HG02973 (cell line): ENCODE measurements around the gene C7orf57.
"Not testable (repeated sequence)": the region's sequence is repeated elsewhere in the genome, so short reads cannot be mapped to it uniquely, and the experiment has no call there.

Experiments
- ATAC-seq: cut with Tn5 transposase; IDR thresholded peaks from one replicate; pipeline ENCODE4 v1.9.1; 2021; ENCODE audit warnings: moderate library complexity; ENCODE audit not compliant: unreplicated experiment

Gene C7orf57

DNA sequence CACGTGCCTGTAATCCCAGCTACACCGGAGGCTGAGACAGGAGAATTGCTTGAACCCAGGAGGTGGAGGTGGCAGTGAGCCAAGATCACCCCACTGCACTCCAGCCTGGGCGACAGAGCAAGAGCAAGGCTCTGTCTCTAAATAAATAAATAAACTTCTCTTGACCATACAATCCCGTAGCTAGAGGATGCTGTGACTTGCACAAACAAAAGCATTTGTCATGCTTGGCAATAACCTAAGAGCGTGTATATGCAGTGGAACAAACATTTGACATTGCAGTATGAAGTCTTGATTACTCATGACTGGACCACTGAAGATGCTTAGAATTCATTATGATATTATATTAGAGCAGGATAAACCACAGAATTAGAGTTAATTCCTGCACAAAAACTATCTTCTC is 1.4 kb upstream of the C7orf57 start:
- ATAC-seq, result no peak

DNA sequence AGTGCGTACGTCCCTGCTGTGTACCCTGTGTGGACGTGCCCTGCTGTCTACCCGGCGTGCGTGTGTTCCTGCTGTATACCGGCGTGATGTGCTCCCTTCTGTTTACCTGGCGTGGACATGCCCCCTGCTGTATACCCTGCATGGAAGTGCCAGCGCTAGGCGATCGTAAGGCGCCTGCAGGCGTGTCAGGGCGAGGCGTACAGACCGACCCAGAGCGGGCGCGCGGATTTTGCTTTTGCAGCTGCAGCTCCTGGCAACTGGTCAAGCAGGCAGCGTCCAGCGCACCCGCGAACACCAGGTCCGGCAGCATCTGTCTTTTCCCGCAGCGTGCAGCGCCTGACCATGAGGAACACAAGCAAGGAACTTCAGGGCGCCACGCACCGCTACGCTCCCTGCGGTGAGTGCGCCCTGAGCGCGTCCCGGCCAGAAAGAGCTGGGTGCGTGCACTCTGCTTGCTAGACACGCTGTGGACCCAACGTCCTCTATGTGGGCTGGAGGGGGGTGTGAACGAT is 680 bp downstream of the C7orf57 start:
- no peak for ATAC-seq

DNA sequence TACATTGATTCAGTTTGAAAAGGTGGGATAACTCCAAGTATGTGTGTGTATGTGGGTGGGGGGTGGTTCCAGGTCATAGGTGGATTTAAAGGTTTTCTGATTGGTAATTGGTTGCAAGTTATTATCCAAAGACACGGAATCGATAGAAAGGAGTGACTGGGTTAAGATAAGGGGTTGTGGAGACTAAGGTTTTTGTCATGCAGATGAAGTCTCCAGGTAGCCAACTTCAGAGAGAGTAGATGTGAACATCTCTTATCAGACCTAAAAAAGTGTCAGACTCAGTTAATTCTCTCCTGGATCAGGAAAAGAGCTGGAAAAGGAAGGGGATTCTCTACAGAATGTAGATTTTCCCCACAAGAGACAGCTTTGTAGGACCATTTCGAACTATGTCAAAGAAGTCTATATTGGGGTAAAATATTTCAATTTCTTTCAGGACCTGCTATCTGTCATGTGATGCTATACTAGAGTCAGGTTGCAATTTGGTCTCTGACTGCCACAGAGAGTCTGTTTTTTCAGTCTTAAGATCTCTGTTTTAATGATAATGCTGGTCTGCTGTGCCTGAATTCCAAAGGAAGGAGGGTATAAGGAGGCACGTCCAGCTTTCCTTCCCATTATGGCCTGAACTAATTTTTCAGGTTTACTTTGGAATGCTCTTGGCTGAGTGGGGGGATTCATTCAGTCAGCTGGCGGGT is 3.6 kb downstream of the C7orf57 start:
- no peak for ATAC-seq

- ATAC-seq, result no peak
Observed at GRCh38 chr7:48040944-48041652, 5.8 kb downstream of the C7orf57 start.

- no peak for ATAC-seq
Observed at GRCh38 chr7:48041653-48041970, 6.3 kb downstream of the C7orf57 start.

GRCh38 chr7:48042216-48042615 is 6.9 kb downstream of the C7orf57 start:
- ATAC-seq, result no peak

- ATAC-seq, result no peak
Observed at GRCh38 chr7:48042636-48043035, 7.3 kb downstream of the C7orf57 start.

DNA sequence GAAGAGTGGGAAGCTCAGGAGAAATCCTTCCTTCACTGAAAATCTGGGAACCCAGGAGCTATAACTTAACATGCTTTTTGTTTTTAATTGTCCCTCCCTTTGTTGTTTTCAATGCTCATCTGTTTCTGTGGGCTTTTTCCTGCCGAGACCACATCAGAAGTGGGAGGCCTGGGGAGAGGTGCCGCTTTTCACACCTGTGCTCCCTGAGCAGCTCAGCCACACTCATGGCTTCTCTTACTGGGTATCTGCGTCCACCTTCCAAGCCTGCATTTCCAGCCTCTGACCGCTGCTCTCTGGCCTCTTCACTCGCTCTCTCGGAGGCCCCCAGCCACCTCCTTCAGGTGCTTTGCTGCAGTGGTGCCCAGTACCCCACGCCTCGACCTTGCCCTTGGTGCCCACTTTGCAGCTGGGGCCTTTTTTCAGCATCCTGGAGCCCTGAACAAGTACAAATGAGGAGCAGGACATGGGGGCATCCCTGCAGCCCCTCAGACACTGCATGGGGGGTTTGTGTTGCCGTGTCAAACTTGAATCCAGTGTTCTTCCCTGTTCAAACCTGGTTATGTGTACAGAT is 9.9 kb downstream of the C7orf57 start:
- no peak for ATAC-seq

DNA sequence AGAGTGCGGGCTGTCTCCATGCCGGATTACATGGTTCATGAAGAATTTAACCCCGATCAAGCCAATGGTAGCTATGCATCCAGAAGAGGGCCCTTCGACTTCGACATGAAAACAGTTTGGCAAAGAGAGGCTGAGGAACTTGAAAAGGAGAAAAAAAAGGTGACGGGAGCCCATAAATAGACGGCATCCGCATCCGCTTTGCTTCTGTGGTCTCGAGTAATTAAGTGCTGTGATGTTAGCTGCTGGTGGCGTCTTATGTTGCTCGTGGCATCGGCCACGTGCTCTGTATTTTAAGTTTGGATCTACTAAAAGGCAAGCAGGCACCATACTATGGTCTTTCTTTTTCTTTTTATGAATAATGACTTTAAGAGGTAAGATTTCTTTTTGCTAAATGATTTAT is 11.1 kb downstream of the C7orf57 start:
- ATAC-seq, result peak; percentile 75

GRCh38 chr7:48048113-48048512 is 12.8 kb downstream of the C7orf57 start:
- no peak for ATAC-seq

DNA sequence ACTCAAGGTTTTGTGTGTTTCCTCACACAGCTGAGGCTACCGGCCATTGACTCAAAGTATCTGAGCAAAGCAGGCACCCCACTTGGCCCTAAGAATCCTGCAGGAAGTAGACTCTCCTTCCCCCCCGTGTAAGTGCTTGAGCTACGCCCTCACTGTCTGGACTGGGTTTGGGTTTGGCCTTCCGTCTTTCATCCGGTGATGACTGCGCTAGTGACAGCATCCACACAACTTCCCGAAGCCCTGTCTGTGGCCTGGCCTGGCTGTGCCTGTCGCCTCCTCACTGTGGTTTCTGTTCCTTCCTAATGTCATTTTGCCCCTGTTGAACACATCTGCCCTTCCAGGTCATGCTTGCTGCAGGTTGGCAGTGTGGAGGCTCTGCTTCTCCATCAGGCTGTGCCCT is 14.5 kb downstream of the C7orf57 start:
- ATAC-seq, result no peak

- no peak for ATAC-seq
Observed at GRCh38 chr7:48052748-48053147, 17.4 kb downstream of the C7orf57 start.

DNA sequence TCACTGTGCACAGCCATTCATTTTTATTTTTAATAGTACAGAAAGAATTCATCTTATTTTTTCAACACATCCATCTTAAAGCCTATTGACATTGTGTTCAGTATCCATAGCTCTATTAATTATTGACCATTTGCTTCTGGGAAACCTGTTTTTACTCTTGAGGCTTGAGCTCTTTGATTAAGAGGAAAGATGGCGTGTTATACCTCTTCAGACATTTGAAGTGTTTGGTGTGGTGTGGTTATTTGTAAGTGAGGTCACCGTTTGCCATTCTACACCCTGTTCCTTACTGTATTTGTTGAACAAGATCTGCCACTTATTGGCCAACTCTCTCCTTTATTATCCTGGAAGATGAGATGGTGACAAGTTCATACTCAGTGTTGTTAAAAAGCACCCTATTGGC is 18.4 kb downstream of the C7orf57 start:
- no peak for ATAC-seq

DNA sequence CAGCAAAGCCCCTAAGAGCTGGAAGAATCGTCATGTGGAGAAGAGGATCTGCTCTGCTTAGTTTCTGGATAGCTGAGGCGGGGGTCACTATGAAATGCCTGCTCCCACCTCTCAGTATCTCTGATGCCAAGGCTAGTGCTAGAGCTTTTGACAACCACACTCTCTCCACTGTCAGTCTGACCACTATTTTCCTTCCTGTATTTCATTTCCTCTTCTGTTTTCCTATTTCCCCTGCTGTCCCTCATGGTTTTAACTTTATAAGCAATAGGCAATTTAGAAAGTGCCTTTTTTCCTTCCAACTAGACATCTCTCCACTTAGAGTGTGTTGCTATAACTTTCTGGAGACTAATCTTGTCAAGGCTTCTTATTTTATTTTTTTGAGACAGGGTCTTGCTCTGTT is 23.6 kb downstream of the C7orf57 start:
- ATAC-seq, result no peak

GRCh38 chr7:48059706-48060105 is 24.4 kb downstream of the C7orf57 start:
- no peak for ATAC-seq

DNA sequence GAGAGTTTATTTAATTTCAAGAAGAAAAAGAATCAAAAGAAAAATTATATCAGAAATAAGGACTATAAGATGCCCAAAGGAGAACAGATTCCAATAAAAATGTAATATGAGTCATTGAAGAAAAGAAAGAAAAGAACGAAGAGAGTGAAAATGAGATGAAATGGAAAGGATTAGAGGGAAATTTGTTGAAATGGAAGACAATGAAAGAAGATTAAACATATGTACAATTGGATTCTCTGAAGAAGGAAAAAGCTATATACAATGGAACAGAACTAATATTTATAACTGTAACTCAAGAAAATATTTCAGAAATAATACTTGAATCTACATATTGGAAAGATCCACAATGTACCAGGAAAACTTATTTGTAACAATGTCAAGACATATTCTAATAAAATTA is 28.6 kb downstream of the C7orf57 start:
- no peak for ATAC-seq

- ATAC-seq, result no peak
Observed at GRCh38 chr7:48067475-48067874, 32.1 kb downstream of the C7orf57 start.

- no peak for ATAC-seq
Observed at GRCh38 chr7:48074204-48074654, 38.9 kb downstream of the C7orf57 start.

DNA sequence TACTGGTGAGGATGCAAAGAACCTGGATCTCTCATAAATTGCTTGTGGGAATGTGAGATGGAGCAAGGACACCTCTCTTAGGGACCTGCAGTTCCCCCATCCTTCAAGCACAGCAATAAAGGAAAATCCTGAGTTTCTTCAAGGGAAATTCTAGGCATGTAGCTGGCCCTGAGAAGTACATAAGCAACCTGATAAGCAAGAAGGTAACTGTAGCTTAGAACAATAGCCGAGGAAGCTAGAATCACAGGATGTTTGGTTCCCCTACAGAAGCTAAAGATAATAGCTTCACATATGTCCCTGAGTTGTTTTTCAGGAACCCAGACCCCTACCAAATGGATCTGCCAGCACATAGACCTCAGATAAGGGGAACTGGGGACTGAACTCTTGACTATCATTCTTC is 42.1 kb downstream of the C7orf57 start:
- ATAC-seq, result no peak

DNA sequence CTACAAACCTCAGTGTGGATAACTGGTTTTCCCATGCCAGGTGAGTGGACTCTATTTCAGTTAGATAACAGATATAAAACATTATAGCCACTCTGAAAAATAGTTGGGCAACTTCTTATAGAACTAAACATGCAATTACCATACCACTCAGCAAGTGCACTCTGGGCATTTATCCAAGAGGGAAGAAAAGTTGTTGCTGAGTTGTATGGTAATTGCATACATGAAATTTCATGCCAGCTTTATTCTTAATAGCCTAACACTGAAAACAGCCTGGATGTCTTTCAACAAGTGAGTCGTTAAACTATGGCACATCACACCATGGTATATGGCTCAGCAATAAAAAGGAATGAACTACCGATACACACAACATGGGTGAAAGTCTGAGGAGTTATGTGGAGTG is 43.1 kb downstream of the C7orf57 start:
- no peak for ATAC-seq

DNA sequence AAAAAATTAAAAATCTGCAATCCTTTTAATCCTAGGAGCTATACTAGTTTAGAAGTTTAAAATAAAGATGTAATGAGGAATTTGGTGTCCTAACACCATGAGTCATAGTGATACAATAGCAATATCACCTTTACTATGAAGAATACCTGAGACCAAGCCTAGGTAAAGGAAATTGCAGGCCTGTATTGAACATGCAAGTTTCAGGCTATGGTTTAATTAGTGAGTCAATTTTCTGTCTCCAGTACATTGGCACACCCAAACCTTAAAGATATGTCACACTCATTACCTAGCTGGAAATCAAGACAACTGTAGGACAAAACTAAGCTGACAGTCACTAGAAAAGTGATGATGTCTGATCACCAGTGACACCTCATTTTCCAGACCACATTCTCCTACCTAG is 47.0 kb downstream of the C7orf57 start:
- not testable (repeated sequence) for ATAC-seq

- no peak for ATAC-seq
Observed at GRCh38 chr7:48083114-48083830, 47.9 kb downstream of the C7orf57 start.
